Panc1 (cell line): Measurements from ENCODE around the gene ANKEF1. TPM values are rescaled to one million over a fixed set of nuclear protein-coding genes. Genes with fewer than 3 reads are reported as not detected.

Source experiments
- ATAC-seq: fragments of 200-7000 bp; cut with Tn5 transposase; 2 replicates; pipeline ENCODE4 v1.9.1; 2020; ENCODE audit warnings: mild to moderate bottlenecking, moderate library complexity
- BruUV-seq: library from RNA; stranded (reverse); fragments of 400-500 nt; replicated peaks from 2 replicates; lab custom pipeline; 2021; lab: Mats Ljungman, UMichigan
- CTCF ChIA-PET: fragments of 300-600 bp; sonication (Branson Sonifier 250); formaldehyde crosslinking; loops from one replicate; lab custom pipeline; 2022; ENCODE audit warnings: antibody characterized with exemption; lab: Charles Lee
- POLR2A ChIA-PET: fragments of 300-600 bp; sonication (Branson Sonifier 250); formaldehyde crosslinking; loops from one replicate; lab custom pipeline; 2022; ENCODE audit warnings: antibody characterized with exemption; lab: Charles Lee
- DNase-seq: peaks from one replicate; pipeline ENCODE4 v3.0.0-alpha.2; 2010; ENCODE audit warnings: low read depth, low spot score
- H3K27ac ChIP-seq: 2 replicates; pipeline ENCODE4 v1.5.1; 2011; ENCODE audit warnings: mild to moderate bottlenecking, low read length, inconsistent platforms
- H3K27me3 ChIP-seq: fragments of 200-500 bp; sonication (Bioruptor generic); 2 replicates; pipeline ENCODE4 v1.6.0; 2014; ENCODE audit warnings: low read length, inconsistent platforms; ENCODE audit not compliant: control insufficient read depth, insufficient read depth
- H3K36me3 ChIP-seq: fragments of 200-500 bp; sonication (Bioruptor generic); 2 replicates; pipeline ENCODE4 v1.5.1; 2014; ENCODE audit warnings: inconsistent platforms, mild to moderate bottlenecking, low read length, moderate library complexity; ENCODE audit not compliant: control insufficient read depth, insufficient read depth
- H3K4me1 ChIP-seq: 2 replicates; pipeline ENCODE4 v1.5.1; 2011; ENCODE audit warnings: inconsistent platforms, mild to moderate bottlenecking, low read length, moderate library complexity; ENCODE audit not compliant: control insufficient read depth, insufficient read depth
- H3K4me3 ChIP-seq, 2 experiments: 2 replicates each; pipeline ENCODE4 v1.5.1; 2011 to 2012; ENCODE audit warnings: low read depth in 2 of 2, low read length in 2 of 2, mild to moderate bottlenecking in 2 of 2, inconsistent platforms in 1 of 2, moderate library complexity in 1 of 2
- H3K9me3 ChIP-seq: fragments of 200-500 bp; sonication (Bioruptor generic); 2 replicates; pipeline ENCODE4 v1.5.1; 2014; ENCODE audit warnings: low read depth, mild to moderate bottlenecking, inconsistent platforms, low read length, moderate library complexity; ENCODE audit not compliant: control insufficient read depth, insufficient read depth
- POLR2AphosphoS5 ChIP-seq: IDR thresholded peaks from 2 replicates; pipeline ENCODE4 v1.6.1; 2012; ENCODE audit warnings: mild to moderate bottlenecking, low read depth, low read length, moderate library complexity
- SIN3A ChIP-seq: IDR thresholded peaks from 2 replicates; pipeline ENCODE4 v1.6.1; 2012; ENCODE audit warnings: low read depth, mild to moderate bottlenecking, low read length, moderate library complexity, borderline replicate concordance; ENCODE audit not compliant: insufficient read depth
- TCF7L2 ChIP-seq: IDR thresholded peaks from 2 replicates; pipeline ENCODE4 v1.6.1; 2011; ENCODE audit warnings: mild to moderate bottlenecking, low read depth, low read length, inconsistent platforms
- in situ Hi-C: cut with HindIII; loops from 2 replicates; pipeline ENCODE4 v1.10.0; 2016; ENCODE audit warnings: low sequenced_read_pairs, low pct_unique_long_range_greater_than_20kb
- intact Hi-C: fragments of 100-400 bp; cut with micrococcal nuclease; formaldehyde crosslinking; loops from one replicate; pipeline ENCODE4 v1.10.0; 2022; ENCODE audit not compliant: unreplicated experiment
- total RNA-seq: library from RNA; stranded (reverse); gene quantifications from one replicate; pipeline ENCODE4 v1.2.1, GENCODE V29; 2021; ENCODE audit not compliant: unreplicated experiment
- TF ChIP-seq, protein P1 (sequence below): fragments of 450-650 bp; IDR thresholded peaks from 2 replicates; pipeline ENCODE4 v1.5.1; 2017; ENCODE audit warnings: mild to moderate bottlenecking
- TF ChIP-seq, protein P2 (sequence below), 2 experiments: IDR thresholded peaks; 2 replicates each; pipeline ENCODE4 v1.6.1; 2011 to 2012; ENCODE audit warnings: low read depth in 2 of 2, control low read depth in 1 of 2, low read length in 1 of 2, mild to moderate bottlenecking in 1 of 2, moderate library complexity in 1 of 2; ENCODE audit not compliant: insufficient read depth in 1 of 2

ANKEF1 gene
- total RNA-seq, 1 experiment from 2014 or later, result 6.3 TPM

- in situ Hi-C loops (no loop called here), intact Hi-C loops (no loop called here)
- H3K4me1 ChIP-seq, result no peaks in the 10 kb centered on the region
- TF ChIP-seq TCF7L2 (no peak), POLR2AphosphoS5 (no peak), SIN3A (no peak)
- TF ChIP-seq, protein P1, sequence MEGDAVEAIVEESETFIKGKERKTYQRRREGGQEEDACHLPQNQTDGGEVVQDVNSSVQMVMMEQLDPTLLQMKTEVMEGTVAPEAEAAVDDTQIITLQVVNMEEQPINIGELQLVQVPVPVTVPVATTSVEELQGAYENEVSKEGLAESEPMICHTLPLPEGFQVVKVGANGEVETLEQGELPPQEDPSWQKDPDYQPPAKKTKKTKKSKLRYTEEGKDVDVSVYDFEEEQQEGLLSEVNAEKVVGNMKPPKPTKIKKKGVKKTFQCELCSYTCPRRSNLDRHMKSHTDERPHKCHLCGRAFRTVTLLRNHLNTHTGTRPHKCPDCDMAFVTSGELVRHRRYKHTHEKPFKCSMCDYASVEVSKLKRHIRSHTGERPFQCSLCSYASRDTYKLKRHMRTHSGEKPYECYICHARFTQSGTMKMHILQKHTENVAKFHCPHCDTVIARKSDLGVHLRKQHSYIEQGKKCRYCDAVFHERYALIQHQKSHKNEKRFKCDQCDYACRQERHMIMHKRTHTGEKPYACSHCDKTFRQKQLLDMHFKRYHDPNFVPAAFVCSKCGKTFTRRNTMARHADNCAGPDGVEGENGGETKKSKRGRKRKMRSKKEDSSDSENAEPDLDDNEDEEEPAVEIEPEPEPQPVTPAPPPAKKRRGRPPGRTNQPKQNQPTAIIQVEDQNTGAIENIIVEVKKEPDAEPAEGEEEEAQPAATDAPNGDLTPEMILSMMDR, result no peak
- TF ChIP-seq, protein P2, sequence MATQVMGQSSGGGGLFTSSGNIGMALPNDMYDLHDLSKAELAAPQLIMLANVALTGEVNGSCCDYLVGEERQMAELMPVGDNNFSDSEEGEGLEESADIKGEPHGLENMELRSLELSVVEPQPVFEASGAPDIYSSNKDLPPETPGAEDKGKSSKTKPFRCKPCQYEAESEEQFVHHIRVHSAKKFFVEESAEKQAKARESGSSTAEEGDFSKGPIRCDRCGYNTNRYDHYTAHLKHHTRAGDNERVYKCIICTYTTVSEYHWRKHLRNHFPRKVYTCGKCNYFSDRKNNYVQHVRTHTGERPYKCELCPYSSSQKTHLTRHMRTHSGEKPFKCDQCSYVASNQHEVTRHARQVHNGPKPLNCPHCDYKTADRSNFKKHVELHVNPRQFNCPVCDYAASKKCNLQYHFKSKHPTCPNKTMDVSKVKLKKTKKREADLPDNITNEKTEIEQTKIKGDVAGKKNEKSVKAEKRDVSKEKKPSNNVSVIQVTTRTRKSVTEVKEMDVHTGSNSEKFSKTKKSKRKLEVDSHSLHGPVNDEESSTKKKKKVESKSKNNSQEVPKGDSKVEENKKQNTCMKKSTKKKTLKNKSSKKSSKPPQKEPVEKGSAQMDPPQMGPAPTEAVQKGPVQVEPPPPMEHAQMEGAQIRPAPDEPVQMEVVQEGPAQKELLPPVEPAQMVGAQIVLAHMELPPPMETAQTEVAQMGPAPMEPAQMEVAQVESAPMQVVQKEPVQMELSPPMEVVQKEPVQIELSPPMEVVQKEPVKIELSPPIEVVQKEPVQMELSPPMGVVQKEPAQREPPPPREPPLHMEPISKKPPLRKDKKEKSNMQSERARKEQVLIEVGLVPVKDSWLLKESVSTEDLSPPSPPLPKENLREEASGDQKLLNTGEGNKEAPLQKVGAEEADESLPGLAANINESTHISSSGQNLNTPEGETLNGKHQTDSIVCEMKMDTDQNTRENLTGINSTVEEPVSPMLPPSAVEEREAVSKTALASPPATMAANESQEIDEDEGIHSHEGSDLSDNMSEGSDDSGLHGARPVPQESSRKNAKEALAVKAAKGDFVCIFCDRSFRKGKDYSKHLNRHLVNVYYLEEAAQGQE (IDR thresholded peaks at IDR 0.05; ENCODE audit: insufficient read depth in 1 of 2, low read depth in 2 of 2, low read length in 1 of 2), result no peak
- H3K27ac ChIP-seq, result no peak overlapping the region
- H3K4me3 ChIP-seq, result no peak overlapping the region
- no peak for ATAC-seq
- POLR2A ChIA-PET, result no interaction called here
- CTCF ChIA-PET, result no interaction called here
- H3K36me3 ChIP-seq, result no peaks in the 10 kb centered on the region
- no peak for DNase-seq
- no peaks in the 10 kb centered on the region for H3K9me3 ChIP-seq
- BruUV-seq, result no TSS peak
- H3K27me3 ChIP-seq, result no peaks in the 10 kb centered on the region
Observed at GRCh38 chr20:10014431-10014830, 20.4 kb upstream of the ANKEF1 start.

DNA sequence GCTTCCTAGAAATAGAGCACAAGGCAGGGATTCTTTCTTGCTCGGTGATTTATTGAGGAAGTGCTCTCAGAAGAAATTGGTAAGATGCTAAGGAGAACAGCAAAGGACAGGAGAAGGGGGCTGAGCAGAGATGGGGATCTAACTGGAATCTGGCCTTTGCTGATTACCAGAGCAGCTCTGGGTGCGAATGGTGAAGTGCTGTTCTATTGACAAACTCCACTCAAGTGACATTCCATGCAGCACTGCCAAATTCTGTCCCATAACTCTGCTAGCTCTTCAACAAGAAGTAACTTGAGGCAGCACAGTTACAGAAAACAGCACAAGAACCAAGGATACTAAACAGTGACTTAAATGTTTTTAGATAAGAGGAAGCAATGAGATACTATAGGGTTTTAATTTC is 13.8 kb upstream of the ANKEF1 start:
- ATAC-seq (no peak), DNase-seq (no peak)
- in situ Hi-C loops (no loop called here), intact Hi-C loops (no loop called here)
- POLR2A ChIA-PET, result interaction anchor here (0.7 kb wide), 1 partner anchor 454 kb away, joined by 3 read pairs; no protein-coding TSS in a partner anchor
- no peaks in the 10 kb centered on the region for H3K9me3 ChIP-seq
- no peak overlapping the region for H3K27ac ChIP-seq
- BruUV-seq, result no TSS peak
- no peak overlapping the region for H3K4me3 ChIP-seq
- no peaks in the 10 kb centered on the region for H3K4me1 ChIP-seq
- TF ChIP-seq TCF7L2 (no peak), SIN3A (no peak), POLR2AphosphoS5 (no peak)
- TF ChIP-seq, protein P1, result no peak
- TF ChIP-seq, protein P2 (IDR thresholded peaks at IDR 0.05; ENCODE audit: insufficient read depth in 1 of 2, low read depth in 2 of 2, low read length in 1 of 2), result no peak
- CTCF ChIA-PET, result no interaction called here
- no peaks in the 10 kb centered on the region for H3K36me3 ChIP-seq
- H3K27me3 ChIP-seq, result no peaks in the 10 kb centered on the region; the same call in 1 of the 2 replicates
